Tibial artery (tissue), 4 donors: ENCODE measurements around the gene ADSS2.

Experiments
- DNase-seq, 2 donors: peaks; one replicate each; pipeline ENCODE4 v3.0.0-alpha.2; 2019
- H3K27ac ChIP-seq, 2 donors: fragments of 200-600 bp; sonication (generic) in 1 of 2; 1 replicate in 1 of 2; 2 replicates in 1 of 2; pipeline ENCODE4 v1.5.1; 2018 to 2019; ENCODE audit warnings: mild to moderate bottlenecking in 1 of 2
- H3K27me3 ChIP-seq, 2 donors: fragments of 200-600 bp; sonication (generic) in 1 of 2; one replicate each; pipeline versions ENCODE4 v1.5.1 to v1.6.0; 2016 to 2019
- H3K36me3 ChIP-seq, 3 donors: fragments of 200-600 bp; sonication (generic) in 2 of 3; one replicate each; pipeline ENCODE4 v1.5.1; 2016 to 2019; ENCODE audit warnings: mild to moderate bottlenecking in 2 of 3
- H3K4me1 ChIP-seq, 4 donors: fragments of 200-600 bp; sonication (generic) in 2 of 4; 1 replicate in 3 of 4; 2 replicates in 1 of 4; pipeline ENCODE4 v1.5.1; 2016 to 2019
- H3K4me3 ChIP-seq, 2 donors: fragments of 200-600 bp; sonication (generic) in 1 of 2; 1 replicate in 1 of 2; 2 replicates in 1 of 2; pipeline ENCODE4 v1.5.1; 2018 to 2019; ENCODE audit warnings: mild to moderate bottlenecking in 2 of 2
- H3K9me3 ChIP-seq, 3 donors: fragments of 200-600 bp; sonication (generic) in 1 of 3; one replicate each; pipeline ENCODE4 v1.5.1; 2016 to 2019
- intact Hi-C: fragments of 100-400 bp; cut with DNase I; formaldehyde crosslinking; loops from one replicate; pipeline ENCODE4 v1.15.0; 2023; ENCODE audit warnings: low total_unique reads
- TF ChIP-seq, protein P1 (sequence below), 2 experiments: fragments of 200-600 bp in 1 of 2; fragments of 450-650 bp in 1 of 2; IDR thresholded peaks; one replicate each; pipeline ENCODE4 v1.5.1; 2017 to 2019; ENCODE audit warnings: antibody characterized with exemption in 2 of 2, mild to moderate bottlenecking in 1 of 2, moderate library complexity in 1 of 2

The ADSS2 gene

DNA sequence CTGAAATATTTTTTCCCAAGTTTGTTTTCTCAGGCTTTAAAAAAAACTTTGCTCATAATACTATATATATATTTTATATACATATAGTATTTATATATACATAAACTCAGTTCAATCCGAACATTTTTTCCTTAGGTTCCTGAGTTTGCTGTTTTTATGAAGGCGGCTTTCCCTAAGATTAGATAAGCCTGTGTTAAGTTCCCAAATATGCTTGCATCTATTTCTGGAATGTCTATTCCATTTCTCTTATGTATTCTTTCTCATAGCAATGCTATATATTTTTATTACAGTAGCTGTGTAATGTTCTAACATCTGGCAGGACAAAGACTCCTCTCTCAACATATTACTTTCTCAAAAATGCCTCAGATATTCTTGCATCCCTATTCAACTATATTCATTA is 45.9 kb downstream of the ADSS2 start:
- H3K36me3 ChIP-seq: peaks cover 45 to 72% (median 69%) of the 10 kb centered on the region in 3 donors
- DNase-seq: no peak
- no peaks in the 10 kb centered on the region for H3K4me1 ChIP-seq
- no peak overlapping the region for H3K4me3 ChIP-seq
- H3K9me3 ChIP-seq: peaks cover 3 to 13% (median 8%) of the 10 kb centered on the region in 3 donors
- H3K27ac ChIP-seq: no peak overlapping the region
- H3K27me3 ChIP-seq: no peaks in the 10 kb centered on the region
- intact Hi-C loops: no loop called here
- TF ChIP-seq, protein P1, sequence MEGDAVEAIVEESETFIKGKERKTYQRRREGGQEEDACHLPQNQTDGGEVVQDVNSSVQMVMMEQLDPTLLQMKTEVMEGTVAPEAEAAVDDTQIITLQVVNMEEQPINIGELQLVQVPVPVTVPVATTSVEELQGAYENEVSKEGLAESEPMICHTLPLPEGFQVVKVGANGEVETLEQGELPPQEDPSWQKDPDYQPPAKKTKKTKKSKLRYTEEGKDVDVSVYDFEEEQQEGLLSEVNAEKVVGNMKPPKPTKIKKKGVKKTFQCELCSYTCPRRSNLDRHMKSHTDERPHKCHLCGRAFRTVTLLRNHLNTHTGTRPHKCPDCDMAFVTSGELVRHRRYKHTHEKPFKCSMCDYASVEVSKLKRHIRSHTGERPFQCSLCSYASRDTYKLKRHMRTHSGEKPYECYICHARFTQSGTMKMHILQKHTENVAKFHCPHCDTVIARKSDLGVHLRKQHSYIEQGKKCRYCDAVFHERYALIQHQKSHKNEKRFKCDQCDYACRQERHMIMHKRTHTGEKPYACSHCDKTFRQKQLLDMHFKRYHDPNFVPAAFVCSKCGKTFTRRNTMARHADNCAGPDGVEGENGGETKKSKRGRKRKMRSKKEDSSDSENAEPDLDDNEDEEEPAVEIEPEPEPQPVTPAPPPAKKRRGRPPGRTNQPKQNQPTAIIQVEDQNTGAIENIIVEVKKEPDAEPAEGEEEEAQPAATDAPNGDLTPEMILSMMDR (IDR thresholded peaks at IDR 0.05): no peak

GRCh38 chr1:244403431-244403830 is 48.3 kb downstream of the ADSS2 start:
- Histone ChIP-seq H3K27me3 (no peaks in the 10 kb centered on the region), H3K4me3 (no peak overlapping the region)
- intact Hi-C loops: no loop called here

DNA sequence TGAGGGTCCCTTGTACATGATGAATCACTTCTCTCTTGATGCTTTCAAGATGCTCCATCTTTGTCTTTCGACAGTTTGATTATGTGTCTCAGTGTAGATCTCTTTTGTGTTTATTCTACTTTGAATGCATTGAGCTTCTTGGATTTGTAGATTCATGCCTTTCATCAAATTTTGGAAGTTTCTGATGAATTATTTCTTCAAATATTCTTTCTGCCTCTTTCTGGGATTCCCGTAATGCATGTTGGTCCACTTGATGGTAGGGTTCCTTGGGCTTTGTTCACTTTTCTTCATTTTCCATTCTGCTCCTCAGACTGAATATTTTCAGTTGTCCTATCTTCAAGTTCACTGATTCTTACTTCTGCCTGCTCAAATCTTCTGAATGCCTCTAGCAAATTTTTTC is 50.7 kb downstream of the ADSS2 start:
- Histone ChIP-seq H3K4me3 (no peak overlapping the region), H3K27ac (no peak overlapping the region), H3K36me3 (peaks cover 31 to 36% (median 32%) of the 10 kb centered on the region in 3 donors), H3K4me1 (no peaks in the 10 kb centered on the region), H3K9me3 (peaks cover 8 to 14% (median 9%) of the 10 kb centered on the region in 3 donors), H3K27me3 (no peaks in the 10 kb centered on the region)
- intact Hi-C loops: no loop called here
- DNase-seq: no peak
- TF ChIP-seq, protein P1 (IDR thresholded peaks at IDR 0.05): no peak

More at GRCh38 chr1:244403431-244403830, 48.3 kb downstream of the ADSS2 start:
- TF ChIP-seq, protein P1 (IDR thresholded peaks at IDR 0.05): no peak
- no peak for DNase-seq
- Histone ChIP-seq H3K36me3 (peaks cover 42 to 60% (median 44%) of the 10 kb centered on the region in 3 donors), H3K9me3 (peaks cover 8 to 14% (median 9%) of the 10 kb centered on the region in 3 donors), H3K27ac (no peak overlapping the region), H3K4me1 (no peaks in the 10 kb centered on the region)

DNA sequence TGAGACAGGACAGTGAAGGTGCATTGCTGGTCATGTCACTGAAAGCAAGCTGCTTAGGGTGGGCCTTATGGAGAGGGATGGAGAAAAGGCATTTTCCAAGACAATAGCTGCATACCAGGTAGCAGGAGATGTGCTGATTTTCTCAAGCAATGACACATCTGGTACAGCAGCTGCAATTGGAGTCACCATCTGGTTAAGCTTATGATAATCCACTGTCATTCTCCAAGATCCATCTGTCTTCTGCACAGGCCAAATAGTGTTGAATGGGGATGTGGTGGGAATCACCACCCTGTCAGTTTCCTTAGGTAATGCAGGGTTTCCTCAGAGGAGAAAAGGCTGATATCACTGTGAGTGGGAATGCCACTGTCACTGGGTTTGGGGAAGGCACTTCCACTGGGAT is 54.6 kb downstream of the ADSS2 start:
- no peaks in the 10 kb centered on the region for H3K4me1 ChIP-seq
- TF ChIP-seq, protein P1 (IDR thresholded peaks at IDR 0.05): no peak
- intact Hi-C loops: no loop called here

DNA sequence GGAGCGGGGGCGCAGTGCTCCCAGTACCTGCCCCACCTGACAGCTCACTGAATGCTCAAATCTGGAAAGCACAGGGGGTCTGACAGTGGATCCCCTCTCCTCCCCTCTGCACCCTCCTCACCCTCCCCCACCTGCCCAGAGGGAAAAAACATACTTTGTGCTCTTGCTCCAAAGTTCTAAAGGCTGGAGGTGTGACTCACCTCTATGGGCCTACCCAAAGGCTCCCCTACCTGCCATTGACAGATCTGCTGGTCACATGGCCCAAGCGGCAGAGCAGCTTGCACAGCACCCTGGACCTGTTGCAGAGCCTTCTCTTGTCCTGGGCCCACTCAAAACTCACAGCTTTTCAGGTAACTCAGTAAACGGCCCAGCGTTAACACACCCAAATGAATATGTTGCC is 55.7 kb downstream of the ADSS2 start:
- Histone ChIP-seq H3K9me3 (peaks cover 2 to 6% (median 2%) of the 10 kb centered on the region in 3 donors), H3K27ac (no peak overlapping the region), H3K27me3 (no peaks in the 10 kb centered on the region), H3K36me3 (peaks cover 0 to under 1% (median 0%) of the 10 kb centered on the region in 3 donors), H3K4me1 (no peaks in the 10 kb centered on the region), H3K4me3 (no peak overlapping the region)
- TF ChIP-seq, protein P1 (IDR thresholded peaks at IDR 0.05): no peak
- intact Hi-C loops: no loop called here
- DNase-seq: no peak

More for the DNA sequence above, 54.6 kb downstream of the ADSS2 start:
- Histone ChIP-seq H3K9me3 (peaks cover 8 to 14% (median 9%) of the 10 kb centered on the region in 3 donors), H3K4me3 (no peak overlapping the region), H3K27ac (no peak overlapping the region), H3K36me3 (peaks cover 6 to 12% (median 10%) of the 10 kb centered on the region in 3 donors), H3K27me3 (no peaks in the 10 kb centered on the region)
- DNase-seq: no peak
